GM19438 (cell line): ENCODE results near the gene SCUBE1.

Experiments used
- ATAC-seq: cut with Tn5 transposase; IDR thresholded peaks from one replicate; pipeline ENCODE4 v1.9.1; 2021; ENCODE audit warnings: low read depth; ENCODE audit not compliant: unreplicated experiment

SCUBE1 gene

GRCh38 chr22:43242627-43243026 lies 100.5 kb downstream of the SCUBE1 start:
- no peak for ATAC-seq

- ATAC-seq: no peak
These were observed 101.3 kb downstream of the SCUBE1 start for GRCh38 chr22:43241699-43242386.

GRCh38 chr22:43241138-43241597 lies 102.0 kb downstream of the SCUBE1 start:
- no peak for ATAC-seq

GRCh38 chr22:43240614-43241013 lies 102.6 kb downstream of the SCUBE1 start:
- ATAC-seq: no peak

- no peak for ATAC-seq
These were observed 103.2 kb downstream of the SCUBE1 start for GRCh38 chr22:43239956-43240355.

- ATAC-seq: no peak
These were observed 103.9 kb downstream of the SCUBE1 start for GRCh38 chr22:43239193-43239780.

- ATAC-seq: no peak
These were observed 104.6 kb downstream of the SCUBE1 start for GRCh38 chr22:43238526-43239006.

- no peak for ATAC-seq
These were observed 105.9 kb downstream of the SCUBE1 start for GRCh38 chr22:43237280-43237679.

- ATAC-seq: no peak
These were observed 106.6 kb downstream of the SCUBE1 start for GRCh38 chr22:43236411-43237166.

GRCh38 chr22:43235445-43236409 lies 107.4 kb downstream of the SCUBE1 start:
- ATAC-seq: no peak

GRCh38 chr22:43234264-43234988 lies 108.7 kb downstream of the SCUBE1 start:
- no peak for ATAC-seq

- ATAC-seq: no peak
These were observed 109.6 kb downstream of the SCUBE1 start for GRCh38 chr22:43233529-43233928.

GRCh38 chr22:43232445-43232844 lies 110.7 kb downstream of the SCUBE1 start:
- ATAC-seq: no peak

GRCh38 chr22:43231724-43232034 lies 111.5 kb downstream of the SCUBE1 start:
- no peak for ATAC-seq

GRCh38 chr22:43230971-43231723 lies 112.0 kb downstream of the SCUBE1 start:
- no peak for ATAC-seq

- ATAC-seq: no peak
These were observed 112.6 kb downstream of the SCUBE1 start for GRCh38 chr22:43230571-43230970.

GRCh38 chr22:43228863-43229262 lies 114.3 kb downstream of the SCUBE1 start:
- no peak for ATAC-seq

- ATAC-seq: no peak
These were observed 114.8 kb downstream of the SCUBE1 start for GRCh38 chr22:43228330-43228729.

- no peak for ATAC-seq
These were observed 115.9 kb downstream of the SCUBE1 start for GRCh38 chr22:43227239-43227630.
